Left cardiac atrium (tissue), 4 donors: Measurements from ENCODE around the gene APOBR. TPM values are rescaled to one million over a fixed set of nuclear protein-coding genes. Genes with fewer than 3 reads are reported as not detected.
A peak's percentile ranks its signal among the peaks of the same experiment; 100 is the strongest.
"Not testable (repeated sequence)": the region's sequence is repeated elsewhere in the genome, so short reads cannot be mapped to it uniquely, and the experiment has no call there.

Experiments
- ATAC-seq, 2 donors: fragments of 200-7000 bp; cut with Tn5 transposase; one replicate each; pipeline ENCODE4 v1.9.1; 2020; ENCODE audit warnings: mild to moderate bottlenecking in 2 of 2, moderate library complexity in 2 of 2
- DNase-seq: peaks from one replicate; pipeline ENCODE4 v3.0.0-alpha.2; 2020
- intact Hi-C, 2 donors: fragments of 100-400 bp; cut with DNase I; formaldehyde crosslinking; loops; one replicate each; pipeline versions ENCODE4 v1.14.1 to v1.15.1; 2022 to 2023
- total RNA-seq, 2 donors: library from RNA; stranded (reverse); fragmentation: NEBNext Ultra II Directional; extraction: Animal tissue kit (Norgen Biotek cat#: 25700); gene quantifications; one replicate each; pipeline ENCODE4 v1.2.1, GENCODE V29; 2021
- donor health status: DM: no; HTN: yes; CAD: no.
- donor health status: DM: no; HTN: yes; CAD: no; lungs with severe emphysema.
- donor health status: DM: yes; HTN: yes; CAD: no.
- donor health status: Dilated cardiomyopathy.

Gene APOBR
- total RNA-seq, 2 donors from 2014 or later = 1.1 to 1.4 TPM

DNA sequence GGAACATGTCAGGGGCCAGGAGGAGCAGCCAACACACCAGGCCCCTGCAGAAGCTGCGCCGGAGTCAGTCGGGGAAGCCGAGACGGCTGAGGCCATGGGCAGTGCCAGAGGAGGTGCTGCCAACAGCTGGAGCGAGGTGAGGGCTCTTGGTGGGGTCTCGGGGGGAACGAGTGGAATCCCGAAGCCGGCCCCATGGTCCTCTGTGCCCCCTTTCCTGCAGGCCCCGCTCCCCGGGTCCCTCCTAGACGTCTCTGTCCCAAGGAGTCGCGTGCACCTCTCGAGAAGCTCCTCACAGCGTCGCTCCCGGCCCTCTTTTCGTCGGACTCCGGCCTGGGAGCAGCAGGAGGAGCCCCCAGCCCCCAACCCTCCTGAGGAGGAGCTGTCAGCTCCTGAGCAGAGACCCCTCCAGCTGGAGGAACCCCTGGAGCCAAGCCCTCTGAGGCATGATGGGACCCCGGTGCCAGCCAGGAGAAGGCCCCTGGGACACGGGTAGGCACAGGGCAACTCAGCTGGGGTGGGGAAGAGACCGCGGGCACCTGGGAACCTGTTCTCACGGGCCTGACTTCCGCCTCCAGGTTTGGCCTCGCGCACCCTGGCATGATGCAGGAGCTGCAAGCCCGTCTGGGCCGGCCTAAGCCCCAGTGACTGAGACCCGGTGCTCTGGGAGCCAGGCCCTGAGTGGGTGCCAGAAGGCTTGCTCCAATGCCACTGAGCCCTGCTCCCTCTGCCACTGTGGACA, 3.6 kb downstream of the APOBR start:
- intact Hi-C loops = no loop called here
- ATAC-seq = no peak
- DNase-seq = no peak

- no peak for DNase-seq
- intact Hi-C loops = no loop called here
- no peak for ATAC-seq
Measured at GRCh38 chr16:28498666-28499381, 4.4 kb downstream of the APOBR start.

DNA sequence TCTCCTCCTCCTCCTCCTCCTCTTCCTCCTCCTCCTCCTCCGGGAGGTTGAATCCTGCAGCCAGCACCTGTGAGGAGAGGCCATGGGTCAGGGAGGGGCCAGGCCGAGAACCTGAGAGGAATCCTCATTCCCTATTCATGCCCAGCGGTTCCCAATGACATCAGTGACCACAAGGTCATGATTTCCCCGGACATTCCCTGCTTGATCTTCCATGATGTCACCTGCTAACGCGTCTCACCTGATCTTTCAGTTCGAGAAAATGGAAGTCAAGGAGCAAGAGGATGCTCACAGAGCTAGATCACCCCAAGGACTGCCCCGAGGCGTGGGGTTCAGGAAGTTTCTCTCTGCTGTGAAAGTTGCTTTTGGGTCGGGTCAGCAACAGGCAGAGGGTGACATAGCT, 5.4 kb downstream of the APOBR start:
- ATAC-seq (no peak), DNase-seq (no peak)
- intact Hi-C loops = loop anchor here in 1 of 2 donors (5.0 kb wide), 1 partner anchor 42 kb away; no protein-coding TSS in a partner anchor

- ATAC-seq, DNase-seq: not testable (repeated sequence)
Measured at GRCh38 chr16:28500476-28501180, 6.2 kb downstream of the APOBR start.

GRCh38 chr16:28501258-28502232, 7.1 kb downstream of the APOBR start:
- ATAC-seq (no peak), DNase-seq (no peak)
- intact Hi-C loops = loop anchor here in 1 of 2 donors (5.0 kb wide), 1 partner anchor 41 kb away; no protein-coding TSS in a partner anchor

More at GRCh38 chr16:28500476-28501180, 6.2 kb downstream of the APOBR start:
- intact Hi-C loops = loop anchor here in 1 of 2 donors (5.0 kb wide), 1 partner anchor 42 kb away; no protein-coding TSS in a partner anchor

- intact Hi-C loops = loop anchor here in 1 of 2 donors (5.0 kb wide), 1 partner anchor 40 kb away; no protein-coding TSS in a partner anchor
- no peak for DNase-seq
- ATAC-seq = no peak
Measured at GRCh38 chr16:28502290-28502689, 7.8 kb downstream of the APOBR start.

DNA sequence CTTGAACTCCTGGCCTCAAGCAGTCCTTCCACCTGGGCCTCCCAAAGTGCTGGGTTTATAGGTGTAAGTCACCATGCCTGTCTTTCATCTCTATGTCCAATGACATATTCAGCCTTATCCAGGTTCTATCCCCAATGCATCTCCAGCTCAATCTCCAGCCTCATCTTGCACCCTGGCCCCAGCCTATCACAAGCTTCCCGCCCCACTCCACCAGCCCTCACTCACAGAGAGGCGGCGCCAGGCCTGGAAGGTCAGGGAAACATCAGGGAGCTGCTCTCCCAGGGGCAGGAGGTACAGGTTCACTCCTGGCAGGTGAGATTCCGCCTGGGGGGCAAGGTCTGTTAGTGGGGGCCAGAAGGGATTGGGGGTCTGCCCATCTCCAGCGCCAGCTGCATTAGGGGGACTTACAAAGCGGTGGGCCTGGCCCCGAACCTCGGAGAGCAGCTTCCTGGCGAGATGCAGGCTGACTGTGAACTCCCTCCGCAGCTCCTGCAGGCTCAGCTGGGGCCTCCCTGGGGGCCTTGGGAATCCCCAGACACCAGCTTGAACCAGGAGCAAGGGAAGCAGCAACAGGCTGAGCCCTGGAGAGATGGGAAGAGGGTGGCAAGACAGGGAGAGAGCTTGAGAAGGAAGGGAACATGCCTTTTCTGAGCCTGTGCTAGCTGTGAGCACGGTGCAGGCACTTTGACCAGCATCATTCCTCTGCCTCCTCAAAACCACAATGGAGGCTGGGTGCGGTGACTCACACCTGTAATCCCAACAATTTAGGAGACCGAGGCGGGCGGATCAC, 9.2 kb downstream of the APOBR start:
- DNase-seq (no peak), ATAC-seq (no peak)
- intact Hi-C loops = loop anchor here in 1 of 2 donors (5.0 kb wide), 1 partner anchor 39 kb away; no protein-coding TSS in a partner anchor

DNA sequence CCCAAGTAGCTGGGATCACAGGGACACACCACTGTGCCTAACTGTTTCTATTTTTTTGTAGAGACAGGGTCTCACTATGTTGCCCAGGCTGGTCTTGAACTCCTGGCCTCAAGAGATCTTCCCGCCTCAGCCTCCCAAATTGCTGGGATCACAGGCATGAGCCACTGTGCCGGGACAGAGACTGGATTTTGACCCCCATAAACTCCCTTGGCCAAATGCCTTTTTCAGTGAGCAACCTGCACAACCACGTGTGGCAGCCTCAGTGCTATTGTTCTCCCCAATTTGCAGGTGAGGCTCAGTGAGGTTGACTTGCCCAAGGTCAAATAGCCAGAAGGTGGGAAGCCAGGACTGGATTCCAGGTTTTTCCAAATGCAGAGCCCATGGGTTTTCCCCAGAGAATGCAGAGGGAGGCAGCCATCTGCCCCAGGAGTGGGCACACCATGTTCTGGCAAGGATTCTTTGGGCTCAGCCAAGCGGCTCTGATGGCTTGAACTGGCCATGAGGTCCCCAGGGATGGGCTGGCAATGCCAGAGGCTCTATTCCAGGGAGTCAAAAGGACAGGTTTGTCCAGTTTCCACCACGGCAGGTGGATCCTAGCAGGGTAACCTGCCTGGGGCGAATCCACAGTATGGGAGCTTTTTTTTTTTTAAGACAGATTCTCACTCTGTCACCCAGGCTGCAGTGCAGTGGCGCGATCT, 10.4 kb downstream of the APOBR start:
- intact Hi-C loops = loop anchor here in 1 of 2 donors (5.0 kb wide), 1 partner anchor 37 kb away; no protein-coding TSS in a partner anchor
- DNase-seq (no peak), ATAC-seq (peak in 1 of 2 donors; percentile 60)

DNA sequence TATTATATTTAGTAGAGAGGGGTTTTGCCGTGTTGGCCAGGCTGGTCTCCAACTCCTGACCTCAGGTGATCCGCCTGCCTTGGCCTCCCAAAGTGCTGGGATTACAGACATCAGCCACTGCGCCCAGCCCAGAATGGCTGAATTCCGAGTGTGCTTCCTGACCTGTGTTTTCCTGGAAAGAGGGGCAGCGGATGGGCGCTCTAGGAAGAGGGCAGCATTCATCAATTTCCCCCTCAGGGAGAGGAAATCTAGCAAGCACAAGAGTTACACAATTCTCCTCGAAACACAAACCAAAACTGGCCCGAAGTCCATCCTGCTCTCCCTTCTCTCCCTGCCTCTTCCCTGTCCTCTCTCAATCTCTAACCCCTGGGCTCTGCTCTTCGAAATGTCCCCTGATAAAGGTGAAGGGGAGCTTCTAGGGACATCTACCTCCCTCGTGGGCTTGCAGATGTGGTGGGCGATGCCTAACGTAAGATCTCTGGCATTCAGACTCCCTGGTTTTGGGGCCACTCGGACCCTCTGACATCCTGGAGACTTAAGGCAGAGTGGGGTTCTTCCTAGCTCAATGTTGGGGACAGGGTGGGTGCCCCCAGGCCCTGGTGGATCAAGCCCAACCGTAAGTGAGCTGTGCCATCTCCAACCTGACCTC, 11.2 kb downstream of the APOBR start:
- ATAC-seq (peak in 1 of 2 donors; percentile 79), DNase-seq (no peak)
- intact Hi-C loops = no loop called here

DNA sequence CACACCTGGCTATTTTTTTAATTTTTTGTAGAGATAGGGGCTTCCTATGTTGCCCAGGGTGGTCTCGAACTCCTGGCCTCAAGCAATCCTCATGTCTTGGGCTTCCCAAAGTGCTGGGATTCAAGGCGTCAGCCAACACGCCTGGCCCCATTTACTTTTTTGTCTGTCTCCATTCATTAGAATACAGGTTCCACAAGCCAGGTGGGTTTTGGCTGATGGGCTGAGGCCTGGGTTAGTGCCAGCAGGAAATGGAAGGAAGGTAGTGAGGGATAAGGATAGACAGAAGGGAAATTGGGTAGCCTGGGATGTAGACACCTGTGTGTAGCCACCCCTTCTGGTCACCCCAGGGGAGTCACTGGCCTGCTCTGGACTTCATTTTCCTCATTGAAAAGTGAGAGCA, 16.6 kb downstream of the APOBR start:
- no peak for ATAC-seq
- intact Hi-C loops = no loop called here

GRCh38 chr16:28511801-28512789, 17.7 kb downstream of the APOBR start:
- intact Hi-C loops = no loop called here
- no peak for ATAC-seq
- no peak for DNase-seq

More for the DNA sequence above, 16.6 kb downstream of the APOBR start:
- no peak for DNase-seq

DNA sequence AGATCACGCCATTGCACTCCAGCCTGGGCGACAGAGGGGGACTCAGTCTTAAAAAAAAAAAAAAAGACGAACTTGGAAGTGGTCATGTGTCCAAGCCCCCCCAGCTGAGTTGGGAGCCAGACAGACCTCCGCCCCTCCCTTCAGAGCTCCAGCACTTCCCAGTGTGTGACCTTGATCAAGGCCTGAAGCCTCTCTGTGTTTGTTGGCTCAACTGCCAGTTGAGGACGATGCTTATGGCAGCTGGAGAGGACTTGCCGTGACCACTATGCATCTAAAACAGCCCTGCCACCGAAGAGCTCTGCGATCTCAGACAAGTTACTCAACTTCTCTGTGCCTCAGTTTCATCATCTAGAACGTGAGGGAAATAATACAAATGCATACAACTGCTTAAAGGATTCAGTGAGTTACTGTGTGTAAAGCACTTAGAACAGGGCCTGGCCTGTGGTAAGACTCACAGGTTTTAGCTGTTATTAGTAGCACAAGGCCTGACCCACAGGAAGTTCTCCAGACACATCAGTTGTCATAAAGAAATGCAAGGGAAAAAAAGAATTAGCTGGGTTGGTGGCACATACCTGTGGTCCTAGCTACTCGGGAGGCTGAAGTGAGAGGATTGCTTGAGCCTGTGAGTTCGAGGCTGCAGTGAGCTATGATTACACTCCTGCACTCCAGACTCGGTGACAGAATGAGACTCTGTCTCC, 19.2 kb downstream of the APOBR start:
- no peak for DNase-seq
- ATAC-seq = no peak
- intact Hi-C loops = no loop called here

- DNase-seq (no peak), ATAC-seq (no peak)
- intact Hi-C loops = no loop called here
Measured at GRCh38 chr16:28514246-28514645, 19.8 kb downstream of the APOBR start.

DNA sequence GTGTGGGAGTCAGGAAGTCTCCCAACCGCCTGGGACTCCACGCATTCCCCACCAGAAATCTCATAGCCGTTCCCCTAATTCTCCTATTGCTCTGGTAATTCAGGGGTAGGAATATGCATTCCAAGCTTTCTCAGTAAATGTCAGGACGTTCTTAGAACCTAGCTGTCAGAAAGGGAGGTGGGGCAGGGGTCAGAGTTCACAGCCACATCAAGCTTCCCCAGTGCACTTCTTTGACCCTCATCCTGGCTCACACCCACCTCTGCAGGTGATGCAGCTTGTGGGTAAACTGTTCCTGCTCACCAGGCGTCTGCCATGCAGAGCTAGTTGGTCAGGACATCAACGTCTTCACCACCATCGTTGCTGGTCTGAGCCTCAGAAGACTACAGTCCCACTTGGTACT, 26.2 kb downstream of the APOBR start:
- intact Hi-C loops = no loop called here
- ATAC-seq = no peak
- DNase-seq = no peak

- intact Hi-C loops = no loop called here
- DNase-seq (no peak), ATAC-seq (no peak)
Measured at GRCh38 chr16:28521436-28521835, 27.0 kb downstream of the APOBR start.
